DMS 273 (cell line): ENCODE results near the gene VAMP2.
A peak's percentile ranks its signal among the peaks of the same experiment; 100 is the strongest.

Source experiments
- DNase-seq: peaks from one replicate; lab custom pipeline; 2025; ENCODE audit not compliant: unreplicated experiment; lab: John Stamatoyannopoulos, UW

The VAMP2 gene

GRCh38 chr17:8176197-8176940 lies 13.6 kb upstream of the VAMP2 start, which contains the start of gene TMEM107:
Gene TMEM107, minus strand, starts transcription at chr17:8176380. Its CDS starts 94 bp downstream, at chr17:8176286.
- peak; percentile 94 for DNase-seq

GRCh38 chr17:8175795-8176196 lies 13.0 kb upstream of the VAMP2 start:
- DNase-seq = no peak

DNA sequence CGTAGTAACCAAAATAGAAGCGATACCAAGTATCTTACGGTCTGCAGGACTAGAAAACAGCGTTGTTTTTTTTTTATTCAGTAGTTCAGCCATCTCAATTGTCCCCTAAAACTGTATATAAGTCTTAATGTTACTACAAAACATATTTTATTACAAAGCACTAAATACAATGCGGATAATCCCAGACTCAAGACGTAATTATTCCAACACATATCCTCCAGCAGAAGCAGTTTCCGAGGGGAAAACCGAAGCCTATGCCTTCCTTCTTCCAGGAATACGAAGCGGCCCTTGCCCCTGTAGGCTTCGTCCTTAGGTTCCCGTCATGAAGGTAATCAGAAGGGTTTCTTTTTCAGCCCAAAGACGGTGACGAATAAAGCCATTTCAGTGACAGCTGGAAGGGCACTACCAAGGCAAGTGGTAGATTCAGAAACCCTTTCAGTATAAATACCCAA lies 11.1 kb upstream of the VAMP2 start:
- DNase-seq = peak; percentile 68

- DNase-seq = peak; percentile 95
Observed at GRCh38 chr17:8173056-8173870, 10.5 kb upstream of the VAMP2 start.

- DNase-seq = peak; percentile 48
Observed at GRCh38 chr17:8170186-8170585, 7.4 kb upstream of the VAMP2 start.

DNA sequence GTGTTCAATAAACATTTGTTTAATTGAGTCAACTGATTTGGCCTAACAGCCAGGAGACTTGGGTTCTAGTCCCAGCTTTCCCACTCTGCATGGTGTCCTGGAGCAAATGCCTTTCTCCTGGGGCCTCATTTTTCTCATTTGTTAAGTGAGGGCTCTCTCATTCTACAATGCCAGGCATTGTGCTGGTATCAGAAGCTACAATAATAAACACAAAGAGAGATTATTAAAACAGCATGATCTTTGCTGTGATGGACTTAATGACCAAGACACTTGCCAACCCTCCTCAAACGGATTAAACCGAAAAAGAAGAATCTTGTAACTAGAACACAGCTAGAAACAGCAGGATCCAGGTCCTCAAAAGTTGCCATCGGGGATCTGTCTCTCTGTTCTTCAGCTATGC lies 4.8 kb upstream of the VAMP2 start:
- no peak for DNase-seq

DNA sequence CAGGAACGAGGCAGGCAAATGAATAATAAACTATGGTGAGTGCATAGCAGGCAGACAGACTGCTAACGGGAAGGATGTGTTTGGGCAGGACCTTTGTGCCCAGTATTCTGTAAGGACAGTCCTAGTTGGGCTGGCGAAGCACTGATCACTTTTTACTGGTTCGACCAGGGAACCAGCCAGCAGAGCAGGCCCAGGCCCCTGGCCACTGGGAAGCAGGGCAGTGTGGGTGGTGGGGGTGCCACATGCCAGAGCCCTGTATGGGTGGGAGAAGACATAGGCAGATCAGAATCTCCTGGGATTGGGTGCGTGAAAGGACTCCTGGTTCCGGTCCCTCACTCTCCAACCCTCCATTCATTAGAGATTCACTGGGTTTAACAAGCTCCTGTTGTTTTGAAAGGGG lies 4.0 kb upstream of the VAMP2 start:
- DNase-seq = no peak

- no peak for DNase-seq
Observed at GRCh38 chr17:8164815-8165131, 2.0 kb upstream of the VAMP2 start.

- peak; percentile 35 for DNase-seq
Observed at GRCh38 chr17:8163978-8164814, 1.4 kb upstream of the VAMP2 start.

- DNase-seq = peak; percentile 32
Observed at GRCh38 chr17:8162997-8163977, 539 bp upstream of the VAMP2 start.

GRCh38 chr17:8161289-8162232 lies 1.2 kb downstream of the VAMP2 start:
- DNase-seq = no peak

DNA sequence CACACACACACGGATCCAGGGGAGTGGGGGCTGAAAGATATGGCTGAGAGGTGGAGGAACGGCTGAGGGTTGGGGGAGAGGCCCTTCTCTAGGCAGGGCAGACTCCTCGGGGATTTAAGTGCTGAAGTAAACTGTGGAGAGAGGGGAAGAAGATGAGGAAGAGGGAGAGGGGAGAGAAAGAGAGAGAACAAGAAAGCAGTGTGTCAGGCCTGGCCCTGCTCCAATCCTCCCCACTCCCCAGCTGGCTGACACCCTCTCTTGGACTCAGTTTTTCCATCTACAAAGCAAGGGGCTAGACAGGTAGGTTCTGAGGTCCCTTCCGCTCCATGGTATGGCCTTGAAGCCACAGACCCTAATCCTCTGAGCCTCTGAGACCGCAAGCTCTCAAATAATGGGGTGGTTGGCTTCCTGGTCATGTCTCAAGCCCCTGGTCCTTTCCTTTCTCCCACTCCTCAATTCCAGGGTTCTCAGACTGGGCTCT lies 2.0 kb downstream of the VAMP2 start:
- no peak for DNase-seq

- DNase-seq = no peak
Observed at GRCh38 chr17:8160224-8160577, 2.5 kb downstream of the VAMP2 start.

- no peak for DNase-seq
Observed at GRCh38 chr17:8159459-8160223, 3.1 kb downstream of the VAMP2 start.

- DNase-seq = no peak
Observed at GRCh38 chr17:8159032-8159400, 3.7 kb downstream of the VAMP2 start.

GRCh38 chr17:8158267-8159031 lies 4.3 kb downstream of the VAMP2 start:
- peak; percentile 89 for DNase-seq

- peak; percentile 99 for DNase-seq
Observed at GRCh38 chr17:8156246-8156992, 6.3 kb downstream of the VAMP2 start.
